Lung microvascular endothelial cell (primary cell): ENCODE data around the gene MARK3. TPM values are rescaled to one million over a fixed set of nuclear protein-coding genes. Genes with fewer than 3 reads are reported as not detected.

Source experiments
- DNase-seq, 2 donors: peaks; one replicate each; pipeline versions ENCODE4 v3.0.0 to v3.0.0-alpha.2; 2010; ENCODE audit warnings: low read depth in 2 of 2
- total RNA-seq: library from RNA; depleted of rRNA; stranded (reverse); fragments of >200 nt; gene quantifications from 2 replicates; pipeline ENCODE4 v1.2.1, GENCODE V29; 2014

Gene MARK3
- total RNA-seq, 1 donor from 2014 or later: 49.4 TPM

DNA sequence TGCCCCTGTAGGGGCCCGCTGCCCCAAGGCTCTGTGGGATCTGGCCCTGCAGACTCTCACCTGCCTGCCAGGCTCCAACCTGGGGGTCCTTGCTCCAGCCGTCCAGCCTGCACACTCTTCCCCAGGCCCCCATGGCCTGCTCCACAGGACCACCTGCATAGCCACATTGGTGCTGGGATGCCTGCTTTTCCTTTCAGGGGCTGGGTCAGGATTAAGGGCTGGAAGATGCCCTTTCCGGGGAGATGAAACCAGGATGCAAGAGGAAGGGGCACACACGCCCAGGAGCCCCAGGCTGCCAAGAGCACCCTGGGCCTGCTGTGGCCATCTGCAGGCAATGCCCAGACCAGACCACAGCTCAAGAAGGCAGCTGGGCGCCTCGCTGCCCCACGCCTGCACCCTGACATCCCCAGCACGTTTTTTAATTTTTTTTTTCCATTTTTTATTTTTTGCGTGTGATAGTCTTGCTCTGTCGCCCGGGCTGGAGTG, 162.3 kb downstream of the MARK3 start:
- no peak for DNase-seq

DNA sequence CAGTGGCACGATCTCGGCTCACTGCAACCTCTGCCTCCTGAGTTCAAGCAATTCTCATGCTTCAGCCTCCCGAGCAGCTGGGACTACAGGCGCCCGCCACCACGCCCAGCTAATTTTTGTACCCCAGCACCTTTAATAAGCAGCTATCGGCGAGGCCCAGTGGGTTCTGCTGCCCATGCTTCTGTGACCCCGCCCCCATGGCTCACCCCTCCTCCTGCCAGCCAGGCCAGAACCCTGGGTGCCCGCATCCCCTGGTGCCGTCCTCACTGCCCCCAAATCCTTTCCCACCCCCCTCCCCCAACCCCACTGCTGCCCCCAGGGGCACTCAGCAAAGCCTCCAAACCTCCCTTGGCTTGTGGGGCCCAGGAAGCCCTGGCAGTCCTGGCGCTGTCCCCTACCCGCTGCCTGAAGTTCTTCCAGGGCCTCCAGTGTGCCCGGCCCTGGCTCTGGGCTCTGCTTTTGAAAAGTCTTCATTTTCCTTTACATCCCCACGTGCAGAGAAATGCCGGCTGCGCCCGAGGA, 162.8 kb downstream of the MARK3 start:
- no peak for DNase-seq

GRCh38 chr14:103548463-103549351, 163.5 kb downstream of the MARK3 start:
- DNase-seq: no peak

DNA sequence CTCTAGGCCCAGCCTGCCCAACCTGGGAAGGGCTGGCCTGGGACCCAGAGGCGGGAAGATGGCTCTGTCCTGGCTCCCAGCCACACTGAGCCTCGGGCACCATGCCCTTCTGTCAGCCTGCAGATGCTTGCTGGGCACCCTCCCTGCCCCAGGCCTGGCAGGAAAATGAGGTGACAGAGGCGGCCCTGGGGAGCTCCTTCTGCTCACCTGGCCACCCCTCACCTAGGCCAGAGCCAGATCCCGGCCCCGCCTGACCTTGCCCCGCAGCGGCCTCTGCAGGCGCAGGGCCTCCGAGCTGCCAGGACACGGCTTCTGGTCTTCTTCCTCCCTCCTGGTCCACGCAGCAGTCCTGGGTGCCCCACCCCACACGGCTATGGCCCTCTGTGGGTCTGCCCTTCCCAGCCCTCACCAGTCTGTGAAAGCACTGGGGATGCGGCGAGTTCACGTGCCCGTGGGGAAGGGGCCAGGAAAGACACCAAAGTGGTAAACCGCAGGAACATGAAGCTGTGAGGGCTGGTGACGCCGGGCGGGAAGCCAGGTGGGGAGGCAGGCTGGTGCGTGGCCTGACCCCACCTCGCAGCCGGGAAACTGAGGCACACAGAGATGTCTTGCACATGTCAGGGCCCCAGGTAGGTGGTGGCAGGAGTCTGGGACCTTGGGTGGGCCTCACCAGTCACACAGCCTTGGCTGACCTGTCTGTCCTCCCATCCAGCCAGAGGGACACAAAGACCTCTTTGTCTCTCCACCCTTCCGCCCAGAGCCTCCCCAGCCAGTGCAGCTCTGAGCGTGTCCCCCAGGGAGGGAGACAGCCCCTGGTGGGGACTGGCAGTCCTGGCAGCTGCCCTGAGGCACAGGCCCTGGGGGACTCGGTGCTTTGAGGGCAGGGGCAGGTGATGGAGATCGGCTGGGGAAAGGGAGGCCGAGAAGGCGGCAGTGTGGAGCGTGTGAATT, 164.4 kb downstream of the MARK3 start:
- no peak for DNase-seq

DNA sequence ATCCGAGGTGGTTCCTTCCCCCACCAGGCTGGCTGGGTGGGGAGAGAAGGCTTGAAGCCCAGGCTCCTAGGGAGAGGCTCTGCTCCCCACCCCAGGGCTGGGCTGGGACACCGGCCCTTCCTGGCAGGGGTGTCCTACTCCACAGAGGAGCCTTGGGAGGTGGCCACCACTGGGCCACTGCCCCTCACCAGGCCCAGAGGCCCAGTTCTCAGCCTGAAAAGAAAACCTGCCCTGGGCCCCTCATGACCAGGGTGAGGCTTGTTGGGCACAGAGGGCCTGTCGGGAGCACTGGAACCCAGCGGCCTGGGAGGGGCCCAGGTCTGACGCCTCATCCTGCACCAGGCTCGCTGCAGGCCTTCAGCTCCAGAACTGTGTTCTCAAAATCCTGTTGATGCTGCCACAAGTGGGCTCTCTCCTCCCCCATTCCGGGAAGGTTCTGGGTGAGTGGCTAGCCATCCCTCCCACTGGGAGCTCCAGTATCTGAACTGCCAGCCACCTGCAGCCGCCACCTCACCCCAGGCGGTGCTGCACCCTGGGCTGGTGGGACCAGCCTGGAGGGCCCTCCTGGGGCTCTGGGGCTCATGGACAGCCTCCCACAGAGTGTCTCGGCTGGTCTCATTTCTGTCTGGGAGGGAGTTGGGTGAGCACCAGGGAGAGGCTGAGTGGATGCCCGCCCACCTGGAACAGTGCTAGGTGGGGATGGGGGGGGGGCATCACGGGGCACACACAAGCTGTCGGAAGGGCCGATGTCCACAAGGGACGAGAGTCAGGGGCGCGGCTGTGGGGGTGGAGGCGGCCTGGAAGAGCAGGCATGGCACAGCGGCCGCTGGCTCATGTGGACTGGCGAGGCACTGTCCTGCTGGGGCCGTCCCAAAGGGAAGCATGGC, 165.5 kb downstream of the MARK3 start:
- DNase-seq: no peak

- no peak for DNase-seq
Observed at GRCh38 chr14:103551338-103551762, 166.1 kb downstream of the MARK3 start.

DNA sequence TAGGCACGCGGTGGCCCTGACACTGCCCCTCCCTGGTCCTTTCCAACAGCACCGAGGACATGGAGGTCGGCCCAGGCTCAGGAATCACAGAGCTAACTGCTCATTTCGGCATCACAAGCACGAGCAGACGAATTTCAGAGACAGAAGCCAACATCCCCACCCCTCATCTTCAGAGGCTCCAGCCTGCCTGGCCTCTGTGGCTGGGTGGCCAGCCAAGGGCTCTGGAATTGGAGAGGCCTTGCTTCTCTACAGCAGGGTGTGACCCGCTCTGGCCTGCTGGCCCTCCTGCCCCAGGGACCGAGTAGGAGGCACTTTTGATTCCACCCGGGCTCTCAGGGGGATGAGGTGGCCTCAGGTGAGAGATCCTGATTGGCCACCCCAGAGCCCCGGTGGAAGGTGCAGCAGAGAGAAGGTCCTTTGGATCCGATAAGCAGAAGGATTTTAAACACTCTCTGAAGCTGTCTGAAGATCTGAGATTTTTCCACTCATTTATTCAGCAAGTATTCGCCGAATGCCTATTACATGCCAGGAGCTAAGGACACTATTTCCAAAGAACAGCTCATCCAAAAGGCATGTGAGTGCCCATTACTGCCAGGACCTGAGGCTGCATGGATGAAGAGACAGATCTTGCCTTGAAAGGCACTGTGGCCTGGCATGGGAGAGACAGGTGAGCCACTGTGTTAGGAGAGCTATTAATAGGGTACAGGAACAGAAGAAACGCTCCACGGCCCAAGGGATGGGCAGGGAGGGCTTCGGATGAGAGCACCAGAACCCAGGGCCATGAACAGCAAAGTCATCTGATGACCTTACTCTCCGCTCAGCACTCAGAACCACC, 167.0 kb downstream of the MARK3 start:
- DNase-seq: no peak

DNA sequence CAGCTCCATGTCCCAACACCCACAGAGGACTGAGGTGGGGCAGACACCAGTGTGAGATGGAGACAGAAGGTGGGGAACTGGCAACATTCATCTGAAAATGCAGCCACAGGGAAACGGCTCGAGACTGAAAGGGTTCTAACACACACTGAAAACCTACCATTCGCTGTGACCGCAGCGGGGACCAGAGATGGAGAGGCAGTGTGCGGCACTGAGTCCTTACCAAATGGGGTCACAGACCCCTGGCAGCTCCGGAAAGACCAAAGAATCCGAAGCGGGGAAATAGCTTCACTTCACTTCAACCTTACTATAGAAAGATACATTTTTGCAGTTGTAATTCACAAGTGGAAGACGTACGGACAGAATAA, 167.6 kb downstream of the MARK3 start:
- no peak for DNase-seq

Other genes with a start within 250 kb of the MARK3 start
- 84.6 and 86.3 TPM in 2 replicates for gene EIF5, start 51.2 kb upstream of the MARK3 start, total RNA-seq
- 1.5 and 11.9 TPM in 2 replicates for gene CKB, start 137.4 kb downstream of the MARK3 start, total RNA-seq
- 3.1 and 5.4 TPM in 2 replicates for gene TRMT61A, start 143.8 kb downstream of the MARK3 start, total RNA-seq
- 20.7 and 25.4 TPM in 2 replicates for gene BAG5, start 177.2 kb downstream of the MARK3 start, total RNA-seq
- gene COA8, start 177.5 kb downstream of the MARK3 start, total RNA-seq: 19.4 and 23.2 TPM in 2 replicates
- 96.3 and 129 TPM in 2 replicates for gene KLC1, start 243.8 kb downstream of the MARK3 start, total RNA-seq